Lower leg skin (tissue), 4 donors: Measurements from ENCODE around the gene HSDL1. TPM values are rescaled to one million over a fixed set of nuclear protein-coding genes. Genes with fewer than 3 reads are reported as not detected.

Experiments used
- DNase-seq, 2 donors: peaks; one replicate each; pipeline ENCODE4 v3.0.0-alpha.2; 2019; ENCODE audit warnings: low spot score in 2 of 2
- H3K4me3 ChIP-seq: fragments of 200-600 bp; sonication (generic); 2 replicates; pipeline ENCODE4 v1.5.1; 2017; ENCODE audit warnings: mild to moderate bottlenecking, low read depth; ENCODE audit not compliant: poor library complexity, severe bottlenecking
- POLR2A ChIP-seq, 2 donors: fragments of 450-650 bp; IDR thresholded peaks; one replicate each; pipeline ENCODE4 v1.6.1; 2016 to 2017; ENCODE audit warnings: antibody characterized with exemption in 2 of 2, mild to moderate bottlenecking in 1 of 2, moderate library complexity in 1 of 2
- WGBS, 2 donors: methylation state at CpG; one replicate each; pipeline ENCODE4 v1.1.5; 2018; 5-methylcytosine and 5-hydroxymethylcytosine counted together
- intact Hi-C: fragments of 100-400 bp; cut with DNase I; formaldehyde crosslinking; loops from one replicate; pipeline ENCODE4 v1.15.0; 2023; ENCODE audit warnings: low total_unique reads
- total RNA-seq, 4 donors: library from RNA; depleted of rRNA; stranded (reverse); fragments of >200 nt; gene quantifications; one replicate each; pipeline ENCODE4 v1.1.0, GENCODE V29; 2016
- TF ChIP-seq, protein P1 (sequence below), 3 donors: fragments of 450-650 bp; IDR thresholded peaks; one replicate each; pipeline ENCODE4 v1.5.1; 2016; ENCODE audit warnings: antibody characterized with exemption in 3 of 3, mild to moderate bottlenecking in 3 of 3, moderate library complexity in 2 of 3

The HSDL1 gene
- total RNA-seq, 4 donors from 2014 or later = 8.0 to 14.2 (median 12.0) TPM

DNA sequence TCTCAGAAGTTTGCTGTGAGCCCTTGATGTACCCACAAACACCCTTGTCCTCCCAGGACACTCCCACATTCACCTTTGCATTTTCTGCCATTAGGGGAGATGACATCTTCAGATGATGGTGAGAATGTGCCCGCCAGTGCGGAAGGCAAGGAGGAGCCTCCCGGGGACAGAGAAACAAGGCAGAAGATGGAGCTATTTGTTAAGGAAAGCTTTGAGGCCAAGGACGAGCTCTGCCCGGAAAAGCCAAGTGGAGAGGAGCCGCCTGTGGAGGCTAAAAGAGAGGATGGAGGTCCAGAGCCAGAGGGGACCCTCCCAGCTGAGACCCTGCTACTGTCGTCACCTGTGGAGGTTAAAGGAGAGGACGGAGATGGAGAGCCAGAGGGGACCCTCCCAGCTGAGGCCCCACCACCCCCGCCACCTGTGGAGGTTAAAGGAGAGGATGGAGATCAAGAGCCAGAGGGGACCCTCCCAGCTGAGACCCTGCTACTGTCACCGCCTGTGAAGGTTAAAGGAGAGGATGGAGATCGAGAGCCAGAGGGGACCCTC, 24.9 kb upstream of the HSDL1 start:
- no peak for DNase-seq
- TF ChIP-seq, protein P1, sequence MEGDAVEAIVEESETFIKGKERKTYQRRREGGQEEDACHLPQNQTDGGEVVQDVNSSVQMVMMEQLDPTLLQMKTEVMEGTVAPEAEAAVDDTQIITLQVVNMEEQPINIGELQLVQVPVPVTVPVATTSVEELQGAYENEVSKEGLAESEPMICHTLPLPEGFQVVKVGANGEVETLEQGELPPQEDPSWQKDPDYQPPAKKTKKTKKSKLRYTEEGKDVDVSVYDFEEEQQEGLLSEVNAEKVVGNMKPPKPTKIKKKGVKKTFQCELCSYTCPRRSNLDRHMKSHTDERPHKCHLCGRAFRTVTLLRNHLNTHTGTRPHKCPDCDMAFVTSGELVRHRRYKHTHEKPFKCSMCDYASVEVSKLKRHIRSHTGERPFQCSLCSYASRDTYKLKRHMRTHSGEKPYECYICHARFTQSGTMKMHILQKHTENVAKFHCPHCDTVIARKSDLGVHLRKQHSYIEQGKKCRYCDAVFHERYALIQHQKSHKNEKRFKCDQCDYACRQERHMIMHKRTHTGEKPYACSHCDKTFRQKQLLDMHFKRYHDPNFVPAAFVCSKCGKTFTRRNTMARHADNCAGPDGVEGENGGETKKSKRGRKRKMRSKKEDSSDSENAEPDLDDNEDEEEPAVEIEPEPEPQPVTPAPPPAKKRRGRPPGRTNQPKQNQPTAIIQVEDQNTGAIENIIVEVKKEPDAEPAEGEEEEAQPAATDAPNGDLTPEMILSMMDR (IDR thresholded peaks at IDR 0.05) = no peak
- TF ChIP-seq POLR2A (IDR thresholded peaks at IDR 0.05) = no peak
- WGBS, 2 donors = 73 to 82% methylated on average over 11 of the region's 11 CpGs
- intact Hi-C loops = no loop called here
- no peak overlapping the region for H3K4me3 ChIP-seq

DNA sequence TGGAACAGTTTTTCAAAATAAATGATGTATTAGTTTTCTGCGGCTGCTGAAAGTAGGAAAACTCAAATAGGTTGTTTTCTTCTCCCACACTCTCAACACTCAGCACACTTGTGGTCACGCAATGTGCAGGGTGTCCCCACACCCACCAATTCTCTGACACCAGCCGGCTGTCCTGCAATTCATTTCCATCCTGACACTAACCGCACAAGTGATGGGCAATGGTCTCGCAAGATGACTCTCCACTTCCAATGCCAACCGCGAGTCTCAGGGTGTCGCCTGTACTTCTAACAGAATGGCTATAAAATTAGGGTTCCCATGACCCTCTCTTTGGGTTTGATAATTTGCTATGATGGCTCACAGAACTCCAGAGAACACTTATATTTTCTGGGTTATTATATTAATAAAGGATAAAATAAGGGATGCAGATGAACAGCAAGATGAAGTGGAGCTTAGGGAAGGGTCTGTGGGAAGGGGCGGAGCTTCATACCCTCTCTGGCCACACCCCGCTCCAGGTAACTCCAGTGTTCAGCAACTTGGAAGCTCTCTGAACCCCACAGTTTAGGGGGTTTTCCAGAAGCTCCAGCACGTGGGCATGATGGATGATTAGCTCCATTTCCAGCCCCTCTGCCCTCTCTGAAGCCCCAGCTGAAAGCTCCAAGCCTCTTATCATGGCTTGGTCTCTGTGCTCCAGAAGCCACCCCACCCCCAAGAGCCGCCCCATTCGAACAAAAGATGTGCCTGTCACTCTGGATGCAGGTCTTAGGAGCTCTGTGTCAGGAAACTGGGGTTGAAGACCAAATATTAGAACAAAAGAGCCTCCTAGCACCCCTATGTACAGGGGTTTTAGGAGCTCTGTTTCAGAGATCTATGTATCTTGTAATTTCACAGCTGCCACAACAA, 22.1 kb upstream of the HSDL1 start:
- intact Hi-C loops = no loop called here
- H3K4me3 ChIP-seq = no peak overlapping the region
- no peak for DNase-seq
- TF ChIP-seq POLR2A (IDR thresholded peaks at IDR 0.05) = no peak
- TF ChIP-seq, protein P1 (IDR thresholded peaks at IDR 0.05) = no peak
- 83 to 84% methylated on average over 13 of the region's 13 CpGs for WGBS, 2 donors

DNA sequence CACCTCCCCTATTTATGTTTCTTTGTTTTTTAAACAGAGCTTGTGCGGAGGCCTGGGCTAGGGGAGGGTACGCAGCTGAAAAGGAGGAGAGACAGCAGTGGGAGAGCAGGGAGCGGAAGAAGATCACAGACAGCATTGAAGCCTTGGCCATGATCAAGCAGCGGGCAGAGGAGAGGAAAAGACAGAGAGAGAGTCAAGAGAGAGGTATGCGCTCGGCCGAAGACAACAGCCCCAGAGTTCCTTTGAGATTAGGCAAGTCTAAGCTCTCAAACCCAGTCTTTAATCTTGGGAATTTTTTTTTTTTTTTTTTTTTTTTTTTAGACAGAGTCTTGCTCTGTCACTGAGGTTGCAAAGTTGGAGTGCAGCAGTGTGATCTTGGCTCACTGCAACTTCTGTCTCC, 20.8 kb upstream of the HSDL1 start:
- WGBS, 2 donors = 89 to 90% methylated on average over 7 of the region's 7 CpGs
- DNase-seq = no peak
- H3K4me3 ChIP-seq = no peak overlapping the region
- TF ChIP-seq POLR2A (IDR thresholded peaks at IDR 0.05) = no peak
- TF ChIP-seq, protein P1 (IDR thresholded peaks at IDR 0.05) = no peak
- intact Hi-C loops = no loop called here

DNA sequence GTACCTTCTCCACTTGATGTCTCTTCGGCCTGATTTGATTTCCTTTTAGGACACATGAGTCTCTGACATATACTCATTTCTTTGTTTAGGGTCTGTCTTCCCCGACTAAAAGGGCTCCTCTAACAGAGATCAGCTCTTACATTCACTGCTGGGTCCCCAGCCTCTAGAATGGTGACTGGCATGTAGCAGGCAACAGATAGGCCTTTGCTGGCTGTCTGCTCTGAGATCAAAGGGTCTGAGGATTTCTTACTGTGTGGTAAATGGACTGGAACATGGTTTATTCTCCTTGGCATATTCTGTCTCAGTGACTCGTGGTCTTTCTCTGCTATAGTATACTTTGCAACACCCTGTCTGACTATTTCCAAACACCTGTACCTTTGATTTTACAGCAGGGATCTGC, 16.8 kb upstream of the HSDL1 start:
- no peak for DNase-seq
- WGBS, 2 donors = 59 to 63% methylated on average over 3 of the region's 3 CpGs
- no peak overlapping the region for H3K4me3 ChIP-seq
- intact Hi-C loops = no loop called here
- TF ChIP-seq POLR2A (IDR thresholded peaks at IDR 0.05) = no peak
- TF ChIP-seq, protein P1 (IDR thresholded peaks at IDR 0.05) = no peak

DNA sequence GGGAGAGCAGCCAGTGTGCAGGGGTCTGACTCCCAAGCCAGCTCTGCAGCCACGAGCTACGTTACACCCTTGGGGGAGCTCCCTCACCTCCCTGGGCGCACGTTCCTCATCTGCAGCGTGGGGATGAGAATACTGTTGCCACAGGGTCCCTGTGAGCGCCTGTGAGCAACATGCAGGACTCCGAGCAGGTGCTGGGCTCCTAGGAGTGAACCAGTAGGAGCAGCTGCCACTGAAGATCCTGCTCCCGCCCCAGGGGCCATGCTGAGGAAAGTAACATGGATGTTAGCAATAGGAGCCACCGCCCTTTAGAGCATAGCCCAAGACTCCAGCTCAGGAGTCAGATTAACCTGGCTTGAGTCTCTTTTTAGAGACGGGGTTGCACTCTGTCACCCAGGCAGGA, 16.1 kb upstream of the HSDL1 start:
- intact Hi-C loops = no loop called here
- WGBS, 2 donors = 78 to 79% methylated on average over 10 of the region's 10 CpGs
- no peak overlapping the region for H3K4me3 ChIP-seq
- TF ChIP-seq, protein P1 (IDR thresholded peaks at IDR 0.05) = no peak
- no peak for TF ChIP-seq POLR2A (IDR thresholded peaks at IDR 0.05)
- DNase-seq = no peak
